Choroid plexus epithelial cell (primary cell): ENCODE results near the gene CIAO3.
A peak's percentile ranks its signal among the peaks of the same experiment; 100 is the strongest.

Experiments
- DNase-seq: peaks from one replicate; pipeline ENCODE4 v3.0.0-alpha.2; 2010; ENCODE audit warnings: low read depth
- H3K4me3 ChIP-seq: 2 replicates; pipeline ENCODE4 v1.5.1; 2011; ENCODE audit warnings: low read depth, mild to moderate bottlenecking, control low read depth, low read length, moderate library complexity
- TF ChIP-seq, protein P1 (sequence below): conservative IDR thresholded peaks from 2 replicates; pipeline ENCODE4 v1.5.1; 2011; ENCODE audit warnings: low read depth, mild to moderate bottlenecking, control low read depth, inconsistent platforms, low read length, moderate library complexity

The CIAO3 gene

DNA sequence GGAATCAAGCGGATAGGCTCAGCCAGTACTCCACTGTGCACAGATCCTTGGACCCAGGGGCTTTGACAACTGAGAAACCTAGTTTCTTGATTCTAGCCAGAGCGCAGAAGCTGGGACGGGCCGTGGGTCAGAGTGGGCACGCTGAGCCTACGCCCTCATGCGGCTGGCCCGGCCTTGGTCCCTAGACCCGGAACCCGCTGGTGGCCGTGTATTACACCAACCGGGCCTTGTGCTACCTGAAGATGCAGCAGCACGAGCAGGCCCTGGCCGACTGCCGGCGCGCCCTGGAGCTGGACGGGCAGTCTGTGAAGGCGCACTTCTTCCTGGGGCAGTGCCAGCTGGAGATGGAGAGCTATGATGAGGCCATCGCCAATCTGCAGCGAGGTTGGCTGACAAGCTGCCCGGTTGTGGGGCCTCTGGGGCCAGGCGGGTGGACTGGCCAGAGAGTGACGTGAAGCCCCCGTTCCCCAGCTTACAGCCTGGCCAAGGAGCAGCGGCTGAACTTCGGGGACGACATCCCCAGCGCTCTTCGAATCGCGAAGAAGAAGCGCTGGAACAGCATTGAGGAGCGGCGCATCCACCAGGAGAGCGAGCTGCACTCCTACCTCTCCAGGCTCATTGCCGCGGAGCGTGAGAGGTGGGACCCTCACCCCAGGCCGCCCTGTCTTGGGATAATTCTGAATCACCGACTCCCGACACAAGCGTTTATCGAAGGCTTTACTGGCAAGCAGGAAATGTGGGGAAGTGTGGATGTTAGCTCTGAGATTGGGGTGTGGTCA is 59.6 kb downstream of the CIAO3 start:
- TF ChIP-seq, protein P1, sequence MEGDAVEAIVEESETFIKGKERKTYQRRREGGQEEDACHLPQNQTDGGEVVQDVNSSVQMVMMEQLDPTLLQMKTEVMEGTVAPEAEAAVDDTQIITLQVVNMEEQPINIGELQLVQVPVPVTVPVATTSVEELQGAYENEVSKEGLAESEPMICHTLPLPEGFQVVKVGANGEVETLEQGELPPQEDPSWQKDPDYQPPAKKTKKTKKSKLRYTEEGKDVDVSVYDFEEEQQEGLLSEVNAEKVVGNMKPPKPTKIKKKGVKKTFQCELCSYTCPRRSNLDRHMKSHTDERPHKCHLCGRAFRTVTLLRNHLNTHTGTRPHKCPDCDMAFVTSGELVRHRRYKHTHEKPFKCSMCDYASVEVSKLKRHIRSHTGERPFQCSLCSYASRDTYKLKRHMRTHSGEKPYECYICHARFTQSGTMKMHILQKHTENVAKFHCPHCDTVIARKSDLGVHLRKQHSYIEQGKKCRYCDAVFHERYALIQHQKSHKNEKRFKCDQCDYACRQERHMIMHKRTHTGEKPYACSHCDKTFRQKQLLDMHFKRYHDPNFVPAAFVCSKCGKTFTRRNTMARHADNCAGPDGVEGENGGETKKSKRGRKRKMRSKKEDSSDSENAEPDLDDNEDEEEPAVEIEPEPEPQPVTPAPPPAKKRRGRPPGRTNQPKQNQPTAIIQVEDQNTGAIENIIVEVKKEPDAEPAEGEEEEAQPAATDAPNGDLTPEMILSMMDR, result peak; percentile 21
- DNase-seq, result peak; percentile 40
- H3K4me3 ChIP-seq, result peak overlapping the region; percentile 82

DNA sequence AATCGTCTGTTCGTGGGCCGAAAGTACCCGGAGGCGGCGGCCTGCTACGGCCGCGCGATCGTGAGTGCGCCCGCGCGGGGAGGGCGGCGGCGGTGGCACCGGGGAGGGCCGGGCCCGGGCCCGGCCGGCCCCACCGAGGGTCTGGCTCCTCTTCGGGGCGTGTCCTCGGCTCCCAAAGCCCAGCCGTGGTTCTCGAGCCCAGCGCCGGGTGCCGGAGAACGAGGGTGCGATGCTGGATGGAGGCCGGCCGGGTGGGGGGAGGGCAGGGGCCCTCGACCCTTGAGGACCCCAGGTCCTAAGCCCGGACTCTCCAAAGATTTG is 60.2 kb downstream of the CIAO3 start:
- TF ChIP-seq, protein P1, result no peak
- DNase-seq, result no peak

DNA sequence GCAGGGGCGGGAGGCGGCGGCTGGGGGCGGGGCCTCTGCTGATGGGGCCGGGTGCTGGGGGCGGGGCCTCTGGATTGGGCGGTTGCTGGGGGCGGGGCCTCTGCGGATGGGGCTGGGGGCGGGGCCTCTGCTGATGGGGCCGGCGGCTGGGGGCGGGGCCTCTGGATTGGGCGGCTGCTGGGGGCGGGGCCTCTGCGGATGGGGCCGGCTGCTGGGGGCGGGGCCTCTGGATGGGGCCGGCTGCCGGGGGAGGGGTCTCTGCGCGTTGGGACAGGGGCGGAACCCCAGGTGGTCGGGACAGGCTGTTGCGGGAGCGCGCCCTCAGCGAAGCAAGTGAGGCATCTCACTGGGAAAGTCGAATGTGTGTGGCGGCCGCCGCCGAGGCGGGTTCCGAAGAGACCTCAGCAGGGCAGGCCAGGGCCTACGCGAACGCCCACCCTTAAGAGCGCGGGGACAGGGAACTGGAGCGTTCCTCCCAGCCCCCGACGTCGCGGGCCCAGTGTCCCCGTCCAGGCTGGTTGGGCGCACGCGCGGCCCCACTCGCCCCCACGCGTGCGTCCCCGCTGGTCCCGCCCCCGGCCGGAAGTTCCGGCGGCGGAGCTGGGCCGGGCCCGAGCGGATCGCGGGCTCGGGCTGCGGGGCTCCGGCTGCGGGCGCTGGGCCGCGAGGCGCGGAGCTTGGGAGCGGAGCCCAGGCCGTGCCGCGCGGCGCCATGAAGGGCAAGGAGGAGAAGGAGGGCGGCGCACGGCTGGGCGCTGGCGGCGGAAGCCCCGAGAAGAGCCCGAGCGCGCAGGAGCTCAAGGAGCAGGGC is 60.8 kb downstream of the CIAO3 start, which contains the start of gene STUB1:
STUB1 (plus strand) TSS at position 597 of the 811 bp plus-strand sequence; CDS start at position 713, 116 bp downstream.
- TF ChIP-seq, protein P1, result no peak
- peak; percentile 87 for DNase-seq
- H3K4me3 ChIP-seq, result peak within 1 kb of the TSS; percentile 82

More for the DNA sequence above, 60.2 kb downstream of the CIAO3 start:
- H3K4me3 ChIP-seq, result peak overlapping the region; percentile 82
